ENCODE measurements around the gene OR2T27.
"Not testable (repeated sequence)": the region's sequence is repeated elsewhere in the genome, so short reads cannot be mapped to it uniquely, and the experiment has no call there.

OR2T27 gene

GRCh38 chr1:248655354-248655753, at the start of gene OR2T27:
OR2T27 (minus strand) TSS chr1:248655528; CDS start chr1:248650884, 4,644 bp downstream.
- H3K9me3 ChIP-seq (ENCODE audit: control insufficient read depth, insufficient read depth, low read length); H3K36me3 ChIP-seq (ENCODE audit: control insufficient read depth, insufficient read depth, low read length): not testable (repeated sequence)

GRCh38 chr1:248704606-248705005, 49.3 kb upstream of the OR2T27 start:
- no peak for DNase-seq (ENCODE audit: low read depth, low spot score)
- no CpG with 5 or more reads among the region's 2 CpGs for WGBS (ENCODE audit: insufficient coverage, insufficient read length)
- Histone ChIP-seq H3K4me3 (ENCODE audit: low read length) (no peak overlapping the region), H3K9me3 (ENCODE audit: control insufficient read depth, insufficient read depth, low read length) (peaks cover 13% of the 10 kb centered on the region), H3K27ac (ENCODE audit: low read length) (no peak overlapping the region), H3K27me3 (ENCODE audit: control insufficient read depth, insufficient read depth, low read length) (no peaks in the 10 kb centered on the region), H3K36me3 (ENCODE audit: control insufficient read depth, insufficient read depth, low read length) (no peaks in the 10 kb centered on the region), H3K4me1 (ENCODE audit: control insufficient read depth, insufficient read depth, low read length) (no peaks in the 10 kb centered on the region)

More at GRCh38 chr1:248655354-248655753, at the start of gene OR2T27:
- H3K27ac ChIP-seq (ENCODE audit: low read length); H3K27me3 ChIP-seq (ENCODE audit: control insufficient read depth, insufficient read depth, low read length); H3K4me1 ChIP-seq (ENCODE audit: control insufficient read depth, insufficient read depth, low read length); H3K4me3 ChIP-seq (ENCODE audit: low read length); DNase-seq (ENCODE audit: low read depth, low spot score): not testable (repeated sequence)
- WGBS (ENCODE audit: insufficient coverage, insufficient read length) = no CpG with 5 or more reads among the region's 3 CpGs

GRCh38 chr1:248703674-248704073, 48.3 kb upstream of the OR2T27 start:
- no CpG with 5 or more reads among the region's 2 CpGs for WGBS (ENCODE audit: insufficient coverage, insufficient read length)
- peaks cover 11% of the 10 kb centered on the region for H3K9me3 ChIP-seq (ENCODE audit: control insufficient read depth, insufficient read depth, low read length)
- no peaks in the 10 kb centered on the region for H3K27me3 ChIP-seq (ENCODE audit: control insufficient read depth, insufficient read depth, low read length)
- no peaks in the 10 kb centered on the region for H3K36me3 ChIP-seq (ENCODE audit: control insufficient read depth, insufficient read depth, low read length)
- no peak overlapping the region for H3K27ac ChIP-seq (ENCODE audit: low read length)
- no peaks in the 10 kb centered on the region for H3K4me1 ChIP-seq (ENCODE audit: control insufficient read depth, insufficient read depth, low read length)
- DNase-seq (ENCODE audit: low read depth, low spot score) = no peak
- H3K4me3 ChIP-seq (ENCODE audit: low read length) = no peak overlapping the region

DNA sequence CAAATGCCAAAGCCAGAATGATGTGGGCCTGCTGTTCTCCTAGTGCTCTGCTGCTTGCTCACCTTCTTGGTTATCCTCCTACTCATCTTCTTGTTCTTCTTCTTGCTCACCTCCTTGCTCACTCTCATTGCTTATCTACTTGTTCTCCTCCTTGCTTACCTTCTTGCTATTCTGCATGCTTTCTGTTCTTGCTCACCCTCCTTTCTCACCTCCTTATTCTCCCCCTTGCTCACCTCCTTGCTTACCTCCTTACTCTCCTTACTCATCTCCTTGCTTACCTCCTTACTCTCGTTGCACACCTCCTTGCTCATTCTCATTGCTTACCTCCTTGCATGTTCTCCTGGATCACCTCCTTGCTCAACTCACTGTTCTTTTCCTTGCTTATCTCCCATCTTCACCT, 47.4 kb upstream of the OR2T27 start, which contains the start of gene OR14I1:
Gene OR14I1 (minus strand): TSS at position 53 of the 400 bp plus-strand sequence.
- no peak within 1 kb of the TSS for H3K27ac ChIP-seq (ENCODE audit: low read length)
- no peak within 1 kb of the TSS for H3K4me3 ChIP-seq (ENCODE audit: low read length)
- DNase-seq (ENCODE audit: low read depth, low spot score) = no peak
- H3K27me3 ChIP-seq (ENCODE audit: control insufficient read depth, insufficient read depth, low read length) = no peaks in the 10 kb centered on the region
- no peaks in the 10 kb centered on the region for H3K36me3 ChIP-seq (ENCODE audit: control insufficient read depth, insufficient read depth, low read length)
- H3K4me1 ChIP-seq (ENCODE audit: control insufficient read depth, insufficient read depth, low read length) = no peaks in the 10 kb centered on the region
- H3K9me3 ChIP-seq (ENCODE audit: control insufficient read depth, insufficient read depth, low read length) = peaks cover 11% of the 10 kb centered on the region
- WGBS (ENCODE audit: insufficient coverage, insufficient read length) = no CpG with 5 or more reads among the region's 1 CpG

DNA sequence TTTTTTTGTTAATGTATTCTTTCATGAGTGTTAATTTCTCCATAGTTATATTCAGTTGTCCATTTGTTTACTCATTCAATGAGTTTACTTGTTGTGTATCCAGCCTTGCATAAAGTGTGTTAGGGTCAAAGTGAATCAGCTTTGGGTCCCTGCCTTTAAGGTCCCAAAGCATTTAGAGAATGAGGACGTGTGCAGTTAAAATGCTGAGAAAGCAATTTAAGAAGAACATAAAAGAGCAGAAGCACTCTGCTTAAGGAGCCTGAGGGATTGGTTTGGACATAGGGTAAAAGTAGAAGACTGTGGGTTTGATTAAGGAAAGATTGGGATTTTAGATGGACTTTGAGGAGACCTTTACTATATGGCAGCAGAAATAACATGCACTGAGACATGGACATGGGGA, 43.8 kb upstream of the OR2T27 start:
- no peak for DNase-seq (ENCODE audit: low read depth, low spot score)
- H3K4me1 ChIP-seq (ENCODE audit: control insufficient read depth, insufficient read depth, low read length) = no peaks in the 10 kb centered on the region
- no peak overlapping the region for H3K4me3 ChIP-seq (ENCODE audit: low read length)
- WGBS (ENCODE audit: insufficient coverage, insufficient read length) = no CpG with 5 or more reads among the region's 1 CpG
- H3K27me3 ChIP-seq (ENCODE audit: control insufficient read depth, insufficient read depth, low read length) = no peaks in the 10 kb centered on the region
- H3K27ac ChIP-seq (ENCODE audit: low read length) = no peak overlapping the region
- peaks cover 4% of the 10 kb centered on the region; the same call in 1 of the 2 replicates for H3K9me3 ChIP-seq (ENCODE audit: control insufficient read depth, insufficient read depth, low read length)
- no peaks in the 10 kb centered on the region for H3K36me3 ChIP-seq (ENCODE audit: control insufficient read depth, insufficient read depth, low read length)

- no peaks in the 10 kb centered on the region for H3K4me1 ChIP-seq (ENCODE audit: control insufficient read depth, insufficient read depth, low read length)
- DNase-seq (ENCODE audit: low read depth, low spot score) = no peak
- no peak overlapping the region for H3K27ac ChIP-seq (ENCODE audit: low read length)
- no peaks in the 10 kb centered on the region for H3K36me3 ChIP-seq (ENCODE audit: control insufficient read depth, insufficient read depth, low read length)
- no peak overlapping the region for H3K4me3 ChIP-seq (ENCODE audit: low read length)
- no peaks in the 10 kb centered on the region for H3K27me3 ChIP-seq (ENCODE audit: control insufficient read depth, insufficient read depth, low read length)
- peaks cover 6% of the 10 kb centered on the region for H3K9me3 ChIP-seq (ENCODE audit: control insufficient read depth, insufficient read depth, low read length)
- WGBS (ENCODE audit: insufficient coverage, insufficient read length) = no CpG with 5 or more reads among the region's 6 CpGs
Measured at GRCh38 chr1:248697907-248698306, 42.6 kb upstream of the OR2T27 start.

DNA sequence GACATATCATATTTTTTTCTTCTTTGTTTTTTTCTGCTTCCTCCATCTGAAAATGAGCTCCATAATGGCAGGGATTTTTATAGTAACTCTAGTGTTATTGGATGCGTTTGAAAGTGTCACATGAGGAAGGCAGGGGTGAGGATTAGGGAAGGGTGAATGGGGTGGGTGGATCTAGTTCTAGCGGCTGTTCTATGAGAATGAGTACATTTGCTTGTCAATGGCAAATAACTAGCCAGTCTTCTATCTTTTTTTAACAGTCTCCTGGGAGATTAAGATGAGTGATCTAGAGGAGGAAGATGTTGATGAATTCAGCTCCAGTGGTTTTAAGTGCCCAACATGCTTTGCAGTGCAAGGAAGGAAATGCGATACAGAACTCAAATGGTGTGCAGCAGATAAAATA, 41.4 kb upstream of the OR2T27 start:
- Histone ChIP-seq H3K9me3 (ENCODE audit: control insufficient read depth, insufficient read depth, low read length) (peaks cover 3% of the 10 kb centered on the region), H3K4me3 (ENCODE audit: low read length) (no peak overlapping the region), H3K36me3 (ENCODE audit: control insufficient read depth, insufficient read depth, low read length) (no peaks in the 10 kb centered on the region), H3K27me3 (ENCODE audit: control insufficient read depth, insufficient read depth, low read length) (no peaks in the 10 kb centered on the region), H3K27ac (ENCODE audit: low read length) (no peak overlapping the region), H3K4me1 (ENCODE audit: control insufficient read depth, insufficient read depth, low read length) (no peaks in the 10 kb centered on the region)
- no peak for DNase-seq (ENCODE audit: low read depth, low spot score)
- no CpG with 5 or more reads among the region's 3 CpGs for WGBS (ENCODE audit: insufficient coverage, insufficient read length)

GRCh38 chr1:248696261-248696660, 40.9 kb upstream of the OR2T27 start:
- Histone ChIP-seq H3K4me1 (ENCODE audit: control insufficient read depth, insufficient read depth, low read length) (no peaks in the 10 kb centered on the region), H3K27me3 (ENCODE audit: control insufficient read depth, insufficient read depth, low read length) (no peaks in the 10 kb centered on the region), H3K4me3 (ENCODE audit: low read length) (no peak overlapping the region), H3K9me3 (ENCODE audit: control insufficient read depth, insufficient read depth, low read length) (peaks cover 3% of the 10 kb centered on the region), H3K27ac (ENCODE audit: low read length) (no peak overlapping the region), H3K36me3 (ENCODE audit: control insufficient read depth, insufficient read depth, low read length) (no peaks in the 10 kb centered on the region)
- WGBS (ENCODE audit: insufficient coverage, insufficient read length) = no CpG with 5 or more reads among the region's 3 CpGs
- DNase-seq (ENCODE audit: low read depth, low spot score) = no peak

DNA sequence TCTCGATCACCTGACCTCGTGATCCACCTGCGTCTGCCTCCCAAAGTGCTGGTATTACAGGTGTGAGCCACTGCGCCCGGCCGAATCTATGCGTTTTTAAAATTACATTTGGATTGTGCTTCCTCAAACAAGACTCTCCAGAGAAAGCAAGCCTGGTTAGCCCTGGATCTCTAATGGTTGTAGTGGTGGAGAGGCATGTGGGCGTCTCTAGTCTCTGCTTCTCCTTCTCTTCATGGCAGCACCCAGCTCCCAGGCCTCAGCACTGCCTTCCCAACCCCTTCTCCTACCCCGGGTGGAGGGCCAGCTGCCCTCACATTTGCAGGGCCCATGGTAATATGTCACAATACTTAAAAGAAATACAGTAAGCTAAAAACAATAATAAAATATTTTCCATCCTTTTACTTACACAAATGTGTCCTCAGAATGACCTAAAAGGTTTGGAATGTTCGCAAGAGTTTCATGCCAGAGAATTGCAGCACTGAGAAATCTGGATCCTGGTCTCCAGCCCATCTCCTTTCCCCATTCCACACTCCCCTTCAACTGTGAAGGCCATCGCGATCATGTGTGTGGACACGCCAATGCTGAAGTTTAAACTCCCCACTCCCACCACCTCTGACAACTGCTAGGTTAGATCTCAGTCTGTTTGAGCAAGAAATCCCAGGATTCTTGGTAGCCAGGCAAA, 40.3 kb upstream of the OR2T27 start:
- Histone ChIP-seq H3K27ac (ENCODE audit: low read length) (no peak overlapping the region), H3K4me3 (ENCODE audit: low read length) (no peak overlapping the region), H3K27me3 (ENCODE audit: control insufficient read depth, insufficient read depth, low read length) (no peaks in the 10 kb centered on the region), H3K36me3 (ENCODE audit: control insufficient read depth, insufficient read depth, low read length) (no peaks in the 10 kb centered on the region), H3K9me3 (ENCODE audit: control insufficient read depth, insufficient read depth, low read length) (peaks cover 5% of the 10 kb centered on the region), H3K4me1 (ENCODE audit: control insufficient read depth, insufficient read depth, low read length) (no peaks in the 10 kb centered on the region)
- no CpG with 5 or more reads among the region's 13 CpGs for WGBS (ENCODE audit: insufficient coverage, insufficient read length)
- no peak for DNase-seq (ENCODE audit: low read depth, low spot score)

GRCh38 chr1:248691567-248692155, 36.3 kb upstream of the OR2T27 start:
- Histone ChIP-seq H3K9me3 (ENCODE audit: control insufficient read depth, insufficient read depth, low read length) (peaks cover 6% of the 10 kb centered on the region), H3K27ac (ENCODE audit: low read length) (no peak overlapping the region), H3K27me3 (ENCODE audit: control insufficient read depth, insufficient read depth, low read length) (no peaks in the 10 kb centered on the region), H3K4me3 (ENCODE audit: low read length) (no peak overlapping the region), H3K36me3 (ENCODE audit: control insufficient read depth, insufficient read depth, low read length) (no peaks in the 10 kb centered on the region), H3K4me1 (ENCODE audit: control insufficient read depth, insufficient read depth, low read length) (no peaks in the 10 kb centered on the region)
- no peak for DNase-seq (ENCODE audit: low read depth, low spot score)
- no CpG with 5 or more reads among the region's 51 CpGs for WGBS (ENCODE audit: insufficient coverage, insufficient read length)

All from iPS DF 6.9 (cell line).